ACC112 (cell line): ENCODE data around the gene RNF31.

ENCODE experiments used
- H2AFZ ChIP-seq: fragments of 200-600 bp; sonication (generic); one replicate; pipeline ENCODE4 v1.6.0; 2017; ENCODE audit warnings: antibody characterized with exemption, low read length; ENCODE audit not compliant: unreplicated experiment
- H3K27ac ChIP-seq: fragments of 200-600 bp; sonication (generic); 2 replicates; pipeline ENCODE4 v1.5.1; 2014; ENCODE audit warnings: low read depth, mild to moderate bottlenecking, antibody characterized with exemption, low read length, moderate library complexity
- H3K27me3 ChIP-seq: fragments of 200-600 bp; sonication (generic); 2 replicates; pipeline ENCODE4 v1.6.1; 2014; ENCODE audit warnings: mild to moderate bottlenecking, antibody characterized with exemption, low read length, moderate library complexity, mixed read lengths; ENCODE audit not compliant: insufficient read depth
- H3K36me3 ChIP-seq: fragments of 200-600 bp; sonication (generic); 2 replicates; pipeline ENCODE4 v1.6.1; 2016; ENCODE audit warnings: mild to moderate bottlenecking, antibody characterized with exemption, low read length, moderate library complexity, mixed read lengths; ENCODE audit not compliant: insufficient read depth
- H3K4me1 ChIP-seq: fragments of 200-600 bp; sonication (generic); one replicate; pipeline ENCODE4 v1.6.1; 2016; ENCODE audit warnings: low read length, mixed read lengths; ENCODE audit not compliant: insufficient read depth, unreplicated experiment, control insufficient read depth
- H3K4me3 ChIP-seq: fragments of 200-600 bp; sonication (generic); 2 replicates; pipeline ENCODE4 v1.5.1; 2014; ENCODE audit warnings: mild to moderate bottlenecking, low read depth, low read length
- H3K79me2 ChIP-seq: fragments of 200-600 bp; sonication (generic); one replicate; pipeline ENCODE4 v1.6.0; 2016; ENCODE audit warnings: low read length; ENCODE audit not compliant: control insufficient read depth, unreplicated experiment, insufficient read depth

RNF31 gene

DNA sequence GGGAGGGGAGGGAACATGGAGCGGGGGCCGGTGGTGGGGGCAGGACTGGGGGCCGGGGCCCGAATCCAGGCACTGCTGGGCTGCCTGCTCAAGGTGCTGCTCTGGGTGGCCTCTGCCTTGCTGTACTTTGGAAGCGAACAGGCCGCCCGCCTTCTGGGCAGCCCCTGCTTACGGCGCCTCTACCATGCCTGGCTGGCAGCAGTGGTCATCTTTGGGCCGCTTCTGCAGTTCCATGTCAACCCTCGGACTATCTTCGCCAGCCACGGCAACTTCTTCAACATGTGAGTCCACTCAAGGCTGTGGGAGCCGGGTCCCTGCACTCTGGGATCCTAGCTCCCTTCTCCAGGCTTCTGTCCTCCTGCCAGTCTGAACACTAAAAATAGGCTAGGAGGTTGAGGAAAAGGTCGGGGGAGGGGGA lies 15.7 kb upstream of the RNF31 start:
- Histone ChIP-seq H3K36me3 (no peaks in the 10 kb centered on the region), H3K4me1 (no peaks in the 10 kb centered on the region), H3K27ac (no peak overlapping the region), H2AFZ (no peak overlapping the region), H3K79me2 (peaks cover 5% of the 10 kb centered on the region), H3K4me3 (no peak overlapping the region), H3K27me3 (no peaks in the 10 kb centered on the region)

DNA sequence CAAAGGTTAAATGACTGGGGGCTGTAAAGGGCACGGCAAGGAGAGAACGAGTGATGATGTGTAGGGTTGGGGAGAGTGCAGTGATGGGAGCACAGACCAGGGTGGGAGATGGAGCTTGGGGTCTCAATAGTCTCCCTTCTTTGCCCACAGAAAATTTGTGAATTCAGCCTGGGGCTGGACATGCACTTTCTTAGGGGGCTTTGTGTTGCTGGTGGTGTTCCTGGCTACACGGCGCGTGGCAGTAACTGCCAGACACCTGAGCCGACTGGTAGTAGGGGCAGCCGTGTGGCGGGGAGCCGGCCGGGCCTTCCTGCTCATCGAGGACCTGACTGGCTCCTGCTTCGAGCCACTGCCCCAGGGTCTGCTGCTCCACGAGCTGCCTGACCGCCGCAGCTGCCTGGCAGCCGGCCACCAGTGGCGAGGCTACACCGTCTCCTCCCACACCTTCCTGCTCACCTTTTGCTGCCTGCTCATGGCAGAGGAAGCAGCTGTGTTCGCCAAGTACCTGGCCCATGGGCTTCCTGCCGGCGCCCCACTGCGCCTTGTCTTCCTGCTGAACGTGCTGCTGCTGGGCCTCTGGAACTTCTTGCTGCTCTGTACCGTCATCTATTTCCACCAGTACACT lies 15.1 kb upstream of the RNF31 start:
- H3K27me3 ChIP-seq, result no peaks in the 10 kb centered on the region
- peaks cover 11% of the 10 kb centered on the region for H3K79me2 ChIP-seq
- H3K36me3 ChIP-seq, result no peaks in the 10 kb centered on the region
- H3K4me3 ChIP-seq, result no peak overlapping the region
- no peak overlapping the region for H3K27ac ChIP-seq
- H2AFZ ChIP-seq, result no peak overlapping the region
- peaks cover 5% of the 10 kb centered on the region for H3K4me1 ChIP-seq

- no peak overlapping the region for H2AFZ ChIP-seq
- peaks cover 11% of the 10 kb centered on the region for H3K4me1 ChIP-seq
- no peak overlapping the region for H3K4me3 ChIP-seq
- no peaks in the 10 kb centered on the region for H3K36me3 ChIP-seq
- H3K27me3 ChIP-seq, result no peaks in the 10 kb centered on the region
- H3K27ac ChIP-seq, result no peak overlapping the region
- peaks cover 19% of the 10 kb centered on the region for H3K79me2 ChIP-seq
Observed at GRCh38 chr14:24132976-24133375, 14.3 kb upstream of the RNF31 start.

GRCh38 chr14:24133735-24134134 lies 13.6 kb upstream of the RNF31 start:
- no peak overlapping the region for H3K4me3 ChIP-seq
- H3K27me3 ChIP-seq, result no peaks in the 10 kb centered on the region
- H3K79me2 ChIP-seq, result peaks cover 26% of the 10 kb centered on the region
- H3K36me3 ChIP-seq, result peaks cover 1% of the 10 kb centered on the region; the same call in 1 of the 2 replicates
- H3K27ac ChIP-seq, result no peak overlapping the region
- H3K4me1 ChIP-seq, result peaks cover 18% of the 10 kb centered on the region
- no peak overlapping the region for H2AFZ ChIP-seq

GRCh38 chr14:24135584-24135833 lies 11.8 kb upstream of the RNF31 start:
- Histone ChIP-seq H2AFZ (peak overlapping the region; percentile 50), H3K36me3 (peaks cover 6% of the 10 kb centered on the region; the same call in 1 of the 2 replicates), H3K79me2 (peaks cover 40% of the 10 kb centered on the region), H3K27ac (no peak overlapping the region), H3K4me3 (peak overlapping the region; percentile 93), H3K4me1 (peaks cover 30% of the 10 kb centered on the region), H3K27me3 (no peaks in the 10 kb centered on the region)

DNA sequence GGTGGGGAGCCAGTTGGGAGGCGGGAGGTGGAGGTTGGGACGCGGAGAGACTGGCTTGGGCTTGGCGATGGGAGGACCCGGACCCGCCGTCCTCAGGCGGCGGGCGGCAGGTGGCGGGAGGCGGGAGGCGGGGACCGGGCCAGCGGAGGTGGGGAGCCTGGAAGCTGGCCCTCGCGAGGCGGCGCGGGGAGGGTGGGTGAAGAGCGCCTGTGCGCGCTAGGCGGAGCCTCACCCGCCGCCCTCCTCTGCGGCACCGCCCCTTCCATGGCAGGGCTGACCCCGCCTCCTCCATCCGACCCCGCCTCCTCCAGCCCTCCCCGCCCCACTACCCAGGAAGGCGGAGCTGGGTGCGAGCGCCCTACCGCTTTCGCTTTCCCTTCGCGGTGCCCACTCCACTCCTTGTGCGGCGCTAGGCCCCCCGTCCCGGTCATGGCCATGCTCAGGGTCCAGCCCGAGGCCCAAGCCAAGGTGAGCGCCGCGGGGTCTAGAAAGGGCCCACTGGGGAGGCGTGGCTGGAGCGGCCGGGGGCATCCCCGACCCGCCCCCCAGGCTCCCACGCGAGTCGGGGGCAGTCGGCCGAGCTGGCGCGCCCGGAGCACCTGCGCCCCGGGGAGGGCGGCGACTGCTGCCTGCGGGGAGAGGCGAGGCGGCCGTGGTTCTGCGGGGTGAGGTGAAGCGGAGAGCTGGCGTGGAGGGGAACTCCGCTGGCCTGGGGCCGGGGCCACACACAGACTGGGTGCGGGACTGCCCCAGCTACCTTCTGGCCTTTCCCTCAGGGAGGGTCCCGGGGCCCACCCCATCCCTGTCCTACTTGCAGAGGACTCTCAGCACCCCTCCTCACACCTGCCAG lies 11.2 kb upstream of the RNF31 start, which contains the start of gene PSME1:
Gene PSME1, plus strand, starts transcription at position 361 of the 850 bp plus-strand sequence. Its CDS starts 69 bp downstream, at position 430.
- Histone ChIP-seq H3K4me1 (peaks cover 30% of the 10 kb centered on the region), H3K4me3 (peak within 1 kb of the TSS; percentile 93), H3K27ac (peak within 1 kb of the TSS; percentile 54; the same call in 1 of the 2 replicates), H2AFZ (peak within 1 kb of the TSS; percentile 62), H3K79me2 (peaks cover 45% of the 10 kb centered on the region), H3K36me3 (peaks cover 6% of the 10 kb centered on the region; the same call in 1 of the 2 replicates), H3K27me3 (no peaks in the 10 kb centered on the region)

DNA sequence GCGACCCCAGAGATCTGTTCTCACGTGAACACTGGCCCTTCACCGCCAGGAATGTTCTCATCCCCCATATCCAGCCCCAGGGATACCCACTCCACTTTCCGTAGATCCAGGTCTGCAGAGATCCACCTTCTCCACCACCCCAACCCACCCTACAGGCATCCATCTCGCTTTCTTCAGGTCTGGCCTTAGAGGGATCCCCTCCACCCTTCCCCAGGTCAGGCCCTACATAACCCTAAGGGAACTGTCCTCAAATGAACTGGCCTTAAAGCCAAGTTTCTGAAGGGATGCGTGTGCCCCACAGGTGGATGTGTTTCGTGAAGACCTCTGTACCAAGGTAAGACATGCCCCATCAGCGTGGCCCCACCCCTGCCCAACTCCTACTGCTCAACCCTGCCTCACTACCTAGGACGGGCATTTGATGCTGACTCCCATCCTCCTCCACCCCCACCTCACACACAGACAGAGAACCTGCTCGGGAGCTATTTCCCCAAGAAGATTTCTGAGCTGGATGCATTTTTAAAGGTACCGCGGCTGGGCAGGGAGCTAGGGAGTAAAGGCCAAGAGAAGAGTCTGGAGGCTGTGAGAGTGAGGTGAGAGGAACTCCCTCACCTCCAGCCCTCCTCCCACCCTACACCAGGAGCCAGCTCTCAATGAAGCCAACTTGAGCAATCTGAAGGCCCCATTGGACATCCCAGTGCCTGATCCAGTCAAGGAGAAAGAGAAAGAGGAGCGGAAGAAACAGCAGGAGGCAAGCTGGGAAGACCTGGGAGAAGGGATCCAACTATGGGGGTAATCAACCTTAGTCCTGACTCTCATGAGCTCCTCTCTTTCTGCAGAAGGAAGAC lies 10.4 kb upstream of the RNF31 start:
- Histone ChIP-seq H3K36me3 (peaks cover 6% of the 10 kb centered on the region; the same call in 1 of the 2 replicates), H3K4me1 (peaks cover 30% of the 10 kb centered on the region), H3K27me3 (no peaks in the 10 kb centered on the region), H2AFZ (no peak overlapping the region), H3K27ac (no peak overlapping the region), H3K79me2 (peaks cover 46% of the 10 kb centered on the region), H3K4me3 (peak overlapping the region; percentile 93)

GRCh38 chr14:24137529-24138395 lies 9.5 kb upstream of the RNF31 start:
- Histone ChIP-seq H3K27ac (no peak overlapping the region), H3K4me1 (peaks cover 31% of the 10 kb centered on the region), H3K4me3 (peak overlapping the region; percentile 93), H3K36me3 (peaks cover 9% of the 10 kb centered on the region; the same call in 1 of the 2 replicates), H2AFZ (no peak overlapping the region), H3K79me2 (peaks cover 46% of the 10 kb centered on the region), H3K27me3 (no peaks in the 10 kb centered on the region)

DNA sequence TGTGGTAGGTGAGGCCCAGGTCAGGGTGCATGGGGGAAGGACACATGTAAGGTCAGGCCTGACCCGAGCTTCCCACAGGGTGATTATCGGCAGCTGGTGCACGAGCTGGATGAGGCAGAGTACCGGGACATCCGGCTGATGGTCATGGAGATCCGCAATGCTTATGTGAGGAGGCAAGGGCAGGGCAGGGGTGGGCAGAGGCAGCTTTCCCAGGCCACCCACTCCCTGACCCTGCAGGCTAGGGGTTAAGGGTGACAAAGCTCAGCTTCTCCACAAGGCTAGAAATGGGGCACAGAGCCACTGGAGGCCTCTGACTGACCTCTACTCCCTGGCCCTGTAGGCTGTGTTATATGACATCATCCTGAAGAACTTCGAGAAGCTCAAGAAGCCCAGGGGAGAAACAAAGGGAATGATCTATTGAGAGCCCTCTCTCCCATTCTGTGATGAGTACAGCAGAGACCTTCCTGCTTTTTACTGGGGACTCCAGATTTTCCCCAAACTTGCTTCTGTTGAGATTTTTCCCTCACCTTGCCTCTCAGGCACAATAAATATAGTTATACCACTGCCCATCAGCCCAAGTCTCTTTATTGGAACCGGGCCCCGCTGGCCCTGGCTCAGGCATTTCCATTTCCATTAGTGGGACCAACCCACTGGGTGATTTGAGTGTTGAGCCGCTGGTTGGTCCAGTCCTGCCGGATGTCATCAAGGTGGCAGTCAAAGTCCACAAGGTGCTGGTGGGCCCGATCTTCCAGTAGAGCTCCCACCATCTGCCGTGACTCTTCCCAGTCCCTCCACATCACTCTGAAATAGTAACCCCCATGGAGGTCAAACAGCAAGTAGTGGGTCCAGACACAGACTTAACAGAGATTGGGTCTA lies 8.7 kb upstream of the RNF31 start:
- H3K79me2 ChIP-seq, result peaks cover 46% of the 10 kb centered on the region
- 0 out of 2 replicates have a peak overlapping the region, but pooled peaks have one; percentile 9 for H3K27ac ChIP-seq
- H3K4me3 ChIP-seq, result peak overlapping the region; percentile 94; the same call in 1 of the 2 replicates
- no peaks in the 10 kb centered on the region for H3K27me3 ChIP-seq
- no peak overlapping the region for H2AFZ ChIP-seq
- peaks cover 14% of the 10 kb centered on the region for H3K36me3 ChIP-seq
- peaks cover 40% of the 10 kb centered on the region for H3K4me1 ChIP-seq
